Frontal cortex (tissue), 4 donors: ENCODE results near the gene ARMH1. TPM values are rescaled to one million over a fixed set of nuclear protein-coding genes. Genes with fewer than 3 reads are reported as not detected.
A peak's percentile ranks its signal among the peaks of the same experiment; 100 is the strongest.

Source experiments
- DNase-seq, 2 donors: peaks; one replicate each; pipeline ENCODE4 v3.0.0; 2012; ENCODE audit warnings: low spot score in 2 of 2
- FAIRE-seq: peaks from 2 replicates; lab custom pipeline; 2012; peaks lifted over from hg19 to GRCh38; lab: Jason Lieb, UNC
- total RNA-seq: library from RNA; depleted of rRNA; stranded (reverse); fragments of >200 nt; gene quantifications from one replicate; pipeline ENCODE4 v1.2.3, GENCODE V29; 2014
- donor health status: control.
- donor health status: control.
- donor health status: control.

ARMH1 gene
- total RNA-seq, 1 donor from 2014 or later = 4.5 TPM

GRCh38 chr1:44643721-44644334, 30.7 kb upstream of the ARMH1 start:
- FAIRE-seq (no peak), DNase-seq (no peak)

GRCh38 chr1:44644806-44645205, 29.7 kb upstream of the ARMH1 start:
- DNase-seq = no peak
- no peak for FAIRE-seq

GRCh38 chr1:44645476-44646244, 28.9 kb upstream of the ARMH1 start:
- no peak for FAIRE-seq
- DNase-seq = peak; percentile 77 to 82

GRCh38 chr1:44646261-44647110, 28.0 kb upstream of the ARMH1 start:
- no peak for FAIRE-seq
- DNase-seq = no peak

- FAIRE-seq (no peak), DNase-seq (no peak)
These were observed 26.6 kb upstream of the ARMH1 start for GRCh38 chr1:44647896-44648295.

GRCh38 chr1:44648529-44649250, 25.8 kb upstream of the ARMH1 start:
- no peak for FAIRE-seq

GRCh38 chr1:44649788-44650158, 24.7 kb upstream of the ARMH1 start:
- FAIRE-seq (no peak), DNase-seq (no peak)

More at GRCh38 chr1:44648529-44649250, 25.8 kb upstream of the ARMH1 start:
- DNase-seq = no peak

GRCh38 chr1:44650159-44650831, 24.2 kb upstream of the ARMH1 start:
- DNase-seq (peak in 1 of 2 donors; percentile 32), FAIRE-seq (no peak)

GRCh38 chr1:44651069-44651468, 23.4 kb upstream of the ARMH1 start:
- DNase-seq = no peak
- FAIRE-seq = no peak

- peak; percentile 69 to 83 for DNase-seq
- FAIRE-seq = no peak
These were observed 21.9 kb upstream of the ARMH1 start for GRCh38 chr1:44652445-44653106.

GRCh38 chr1:44653107-44653964, 21.2 kb upstream of the ARMH1 start:
- DNase-seq = no peak
- FAIRE-seq = no peak

GRCh38 chr1:44654621-44655187, 19.8 kb upstream of the ARMH1 start:
- FAIRE-seq (no peak), DNase-seq (no peak)

- peak in 1 of 2 donors; percentile 46 for DNase-seq
- FAIRE-seq = no peak
These were observed 18.9 kb upstream of the ARMH1 start for GRCh38 chr1:44655609-44656008.

- no peak for DNase-seq
- FAIRE-seq = no peak
These were observed 14.9 kb upstream of the ARMH1 start for GRCh38 chr1:44659566-44659965.

- no peak for FAIRE-seq
- peak; percentile 59 to 69 for DNase-seq
These were observed 14.3 kb upstream of the ARMH1 start for GRCh38 chr1:44660176-44660575.

- no peak for FAIRE-seq
- no peak for DNase-seq
These were observed 12.5 kb upstream of the ARMH1 start for GRCh38 chr1:44661781-44662682.

- DNase-seq = no peak
- FAIRE-seq = no peak
These were observed 11.9 kb upstream of the ARMH1 start for GRCh38 chr1:44662683-44663030.
